ENCODE measurements around the gene GFOD2. TPM values are rescaled to one million over a fixed set of nuclear protein-coding genes. Genes with fewer than 3 reads are reported as not detected.

Gene GFOD2
- total RNA-seq, 2 experiments from 2014 or later, result 16.2 to 18.0 TPM

DNA sequence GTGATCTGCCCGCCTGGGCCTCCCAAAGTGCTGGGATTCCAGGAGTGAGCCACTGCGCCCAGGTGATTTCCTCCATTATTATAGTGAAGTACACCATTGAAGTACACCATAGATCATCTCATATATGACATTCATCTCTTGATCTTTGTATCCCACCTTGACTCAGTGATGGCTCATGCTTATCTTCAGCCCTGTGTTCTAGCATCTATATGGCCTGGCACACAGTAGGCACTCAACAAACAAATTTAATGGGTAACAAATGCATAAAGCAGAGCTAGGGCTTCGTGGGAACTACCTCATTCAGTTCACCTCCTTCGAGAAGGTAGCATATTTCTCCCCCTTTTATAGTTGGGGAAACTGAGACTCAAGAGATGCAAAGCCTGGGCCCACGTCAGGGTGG is 53.5 kb downstream of the GFOD2 start:
- H3K27ac ChIP-seq (ENCODE audit: low read depth, low read length, poor library complexity, severe bottlenecking), result no peak overlapping the region
- H2AFZ ChIP-seq (ENCODE audit: low read length), result no peak overlapping the region
- peaks cover 45% of the 10 kb centered on the region for H3K4me1 ChIP-seq (ENCODE audit: insufficient read depth, low read length, poor library complexity, severe bottlenecking)
- H3K36me3 ChIP-seq (ENCODE audit: insufficient read depth, low read length), result no peaks in the 10 kb centered on the region
- DNase-seq (ENCODE audit: low spot score), result no peak
- no peaks in the 10 kb centered on the region for H3K9me2 ChIP-seq (ENCODE audit: insufficient read depth, low read length)
- ChIA-PET POLR2A (no interaction called here), CTCF (ENCODE audit: unreplicated experiment) (interaction anchor here (0.6 kb wide), 1 partner anchor 21 kb away, joined by 4 read pairs; the partner anchor contains the start of gene CARMIL2)
- H3K4me2 ChIP-seq (ENCODE audit: low read length), result peak overlapping the region; percentile 93
- no peaks in the 10 kb centered on the region for H4K20me1 ChIP-seq (ENCODE audit: insufficient read depth, low read length)
- no TSS peak for BruUV-seq (replicated peaks)
- peak overlapping the region; percentile 69 for H3K4me3 ChIP-seq (ENCODE audit: low read depth, low read length, poor library complexity, severe bottlenecking)
- H3K9me3 ChIP-seq (ENCODE audit: low read length), result no peaks in the 10 kb centered on the region
- intact Hi-C loops (cut with micrococcal nuclease; ENCODE audit: unreplicated experiment), result no loop called here
- no peak for TF ChIP-seq EZH2phosphoT487 (IDR thresholded peaks at IDR 0.05; ENCODE audit: borderline replicate concordance, low read depth, low read length)
- H3K79me2 ChIP-seq (ENCODE audit: insufficient read depth, low read depth, low read length), result no peaks in the 10 kb centered on the region

DNA sequence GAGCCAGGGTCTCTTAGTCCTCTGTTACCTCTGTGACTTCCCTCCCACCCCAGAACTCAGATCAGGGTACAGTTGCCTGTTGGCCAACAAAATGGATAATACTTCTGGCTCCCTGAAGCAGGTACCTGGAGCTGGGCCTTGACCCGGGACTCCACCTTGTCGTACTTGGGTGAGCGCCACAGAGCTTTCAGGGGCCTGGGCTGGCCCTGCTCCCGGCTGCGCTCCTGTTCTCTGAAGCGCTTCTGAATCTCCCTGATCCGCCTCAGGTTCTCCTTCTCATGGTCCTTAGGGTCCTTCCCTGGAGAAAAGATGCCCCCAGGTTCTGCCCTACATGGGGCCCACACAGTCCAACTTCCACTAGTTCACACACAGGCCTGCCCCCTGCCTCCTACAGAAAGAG is 54.2 kb downstream of the GFOD2 start:
- intact Hi-C loops (cut with micrococcal nuclease; ENCODE audit: unreplicated experiment), result no loop called here
- Histone ChIP-seq H3K4me2 (ENCODE audit: low read length) (no peak overlapping the region), H2AFZ (ENCODE audit: low read length) (no peak overlapping the region), H3K79me2 (ENCODE audit: insufficient read depth, low read depth, low read length) (no peaks in the 10 kb centered on the region), H3K36me3 (ENCODE audit: insufficient read depth, low read length) (peaks cover 1% of the 10 kb centered on the region; the same call in 1 of the 2 replicates), H3K4me1 (ENCODE audit: insufficient read depth, low read length, poor library complexity, severe bottlenecking) (peaks cover 45% of the 10 kb centered on the region), H3K27ac (ENCODE audit: low read depth, low read length, poor library complexity, severe bottlenecking) (no peak overlapping the region), H4K20me1 (ENCODE audit: insufficient read depth, low read length) (no peaks in the 10 kb centered on the region), H3K9me3 (ENCODE audit: low read length) (no peaks in the 10 kb centered on the region), H3K9me2 (ENCODE audit: insufficient read depth, low read length) (no peaks in the 10 kb centered on the region), H3K4me3 (ENCODE audit: low read depth, low read length, poor library complexity, severe bottlenecking) (no peak overlapping the region)
- TF ChIP-seq EZH2phosphoT487 (IDR thresholded peaks at IDR 0.05; ENCODE audit: borderline replicate concordance, low read depth, low read length) (no peak), CTCF (conservative IDR thresholded peaks at IDR 0.05; ENCODE audit: low read length) (no peak)
- no TSS peak for BruUV-seq (replicated peaks)
- POLR2A ChIA-PET, result no interaction called here
- no peak for DNase-seq (ENCODE audit: low spot score)
- CTCF ChIA-PET (ENCODE audit: unreplicated experiment), result no interaction called here

DNA sequence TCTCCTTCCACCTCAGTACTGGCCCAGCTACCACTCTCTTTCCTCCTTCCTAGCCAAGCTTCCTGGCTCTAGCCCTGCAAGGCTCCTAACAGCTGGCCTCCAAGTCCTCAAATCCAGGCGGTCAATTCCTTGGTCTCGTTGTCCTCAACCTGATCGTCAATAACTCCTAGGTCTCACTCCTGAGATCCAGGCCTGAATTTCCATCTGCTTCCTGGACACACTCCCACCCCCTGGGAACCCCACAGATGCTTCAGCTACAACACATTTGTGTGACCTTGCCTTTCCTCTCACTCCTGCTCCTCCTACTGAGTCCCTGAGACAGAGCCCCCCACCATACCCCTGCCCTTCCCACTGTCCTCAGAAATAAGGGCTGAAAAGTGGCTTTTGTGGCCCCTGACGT is 54.9 kb downstream of the GFOD2 start:
- no peaks in the 10 kb centered on the region for H3K9me3 ChIP-seq (ENCODE audit: low read length)
- H3K36me3 ChIP-seq (ENCODE audit: insufficient read depth, low read length), result peaks cover 6% of the 10 kb centered on the region; the same call in 1 of the 2 replicates
- H4K20me1 ChIP-seq (ENCODE audit: insufficient read depth, low read length), result 0 out of 2 replicates have a peak, but pooled peaks cover 2% of the 10 kb centered on the region
- ChIA-PET CTCF (ENCODE audit: unreplicated experiment) (no interaction called here), POLR2A (no interaction called here)
- no peak overlapping the region for H3K27ac ChIP-seq (ENCODE audit: low read depth, low read length, poor library complexity, severe bottlenecking)
- H3K4me1 ChIP-seq (ENCODE audit: insufficient read depth, low read length, poor library complexity, severe bottlenecking), result peaks cover 42% of the 10 kb centered on the region
- BruUV-seq (replicated peaks), result no TSS peak
- H3K9me2 ChIP-seq (ENCODE audit: insufficient read depth, low read length), result no peaks in the 10 kb centered on the region
- no peak overlapping the region for H2AFZ ChIP-seq (ENCODE audit: low read length)
- no peak for TF ChIP-seq EZH2phosphoT487 (IDR thresholded peaks at IDR 0.05; ENCODE audit: borderline replicate concordance, low read depth, low read length)
- TF ChIP-seq CTCF (conservative IDR thresholded peaks at IDR 0.05; ENCODE audit: low read length), result no peak
- intact Hi-C loops (cut with micrococcal nuclease; ENCODE audit: unreplicated experiment), result no loop called here
- H3K4me3 ChIP-seq (ENCODE audit: low read depth, low read length, poor library complexity, severe bottlenecking), result no peak overlapping the region
- peaks cover 5% of the 10 kb centered on the region; the same call in 1 of the 2 replicates for H3K79me2 ChIP-seq (ENCODE audit: insufficient read depth, low read depth, low read length)
- H3K4me2 ChIP-seq (ENCODE audit: low read length), result no peak overlapping the region
- no peak for DNase-seq (ENCODE audit: low spot score)

Data from OCI-LY7 (cell line).